Raji (cell line): ENCODE results near the gene MYADML2.

ENCODE experiments used
- POLR2A ChIP-seq: IDR thresholded peaks from 2 replicates; pipeline ENCODE4 v1.6.1; 2011; ENCODE audit warnings: low read depth, low read length, control low read depth; ENCODE audit not compliant: insufficient read depth

The MYADML2 gene

DNA sequence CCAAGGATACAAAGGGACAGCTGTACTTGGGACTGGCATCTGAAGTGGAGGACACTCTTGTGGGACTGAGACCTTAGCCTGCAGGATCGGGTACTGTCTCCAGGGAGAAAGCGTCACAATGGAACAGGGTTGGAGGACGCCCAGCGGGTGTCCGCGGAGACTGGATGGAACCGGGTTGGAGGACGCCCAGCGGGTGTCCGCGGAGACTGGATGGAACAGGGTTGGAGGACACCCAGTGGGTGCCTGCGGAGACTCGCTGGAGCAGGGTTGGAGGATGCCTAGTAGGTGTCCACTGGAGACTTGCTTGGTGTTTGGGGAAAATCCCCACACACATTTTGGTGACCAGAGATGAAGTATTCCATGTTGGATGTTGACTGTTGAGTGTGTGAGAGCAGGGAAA lies at the start of gene MYADML2:
Gene MYADML2, minus strand, starts transcription at position 45 of the 400 bp plus-strand sequence. CDS start 5,492 bp downstream, outside the sequence.
- no peak for TF ChIP-seq POLR2A

GRCh38 chr17:81996232-81996756 lies 49.3 kb upstream of the MYADML2 start:
- no peak for TF ChIP-seq POLR2A

GRCh38 chr17:81995463-81996231 lies 48.6 kb upstream of the MYADML2 start:
- no peak for TF ChIP-seq POLR2A

DNA sequence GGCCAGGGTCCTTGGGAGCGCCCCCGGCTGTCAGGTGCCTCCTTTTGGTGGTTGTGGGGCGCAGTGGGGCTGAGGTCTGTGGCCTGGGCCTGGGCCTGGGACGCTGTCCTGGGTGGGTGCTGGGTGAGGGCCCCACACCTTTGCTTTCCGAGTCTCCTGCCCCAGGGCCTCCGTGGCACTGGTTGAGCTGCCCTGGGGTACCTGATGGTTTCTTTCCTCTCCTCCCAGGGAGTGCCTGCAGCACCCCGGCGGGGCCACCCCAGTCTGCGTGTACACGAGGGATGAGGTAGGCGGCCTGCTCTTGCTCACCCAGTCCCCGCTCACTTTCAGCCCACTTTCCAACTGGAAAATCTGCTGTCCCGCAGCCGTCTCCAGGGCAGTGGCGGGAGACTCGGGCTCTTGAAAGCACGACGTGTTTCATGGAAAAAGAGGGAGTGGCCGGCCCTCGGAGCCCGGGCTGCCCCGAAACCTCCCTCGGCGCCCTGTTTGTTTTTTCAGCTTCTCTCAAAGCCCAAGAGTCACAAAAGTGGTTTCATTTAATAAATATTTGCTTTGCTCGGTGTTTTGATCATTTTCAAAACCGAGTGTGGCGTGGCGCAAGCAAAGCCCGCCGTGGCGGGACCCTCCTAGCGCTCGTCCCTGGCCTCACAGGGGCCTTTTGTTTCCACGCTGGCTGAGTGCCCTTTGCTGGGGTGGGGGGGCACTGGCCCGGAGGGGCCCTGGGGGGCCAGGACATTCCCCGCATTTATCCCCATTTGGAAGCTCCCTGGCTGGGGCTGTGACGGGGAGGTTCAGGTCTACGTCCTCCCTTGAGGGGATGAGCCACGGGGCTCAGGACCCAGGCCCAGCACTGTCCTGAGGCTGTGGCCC lies 47.8 kb upstream of the MYADML2 start:
- TF ChIP-seq POLR2A: no peak

- no peak for TF ChIP-seq POLR2A
These were observed 46.9 kb upstream of the MYADML2 start for GRCh38 chr17:81993729-81994592.

DNA sequence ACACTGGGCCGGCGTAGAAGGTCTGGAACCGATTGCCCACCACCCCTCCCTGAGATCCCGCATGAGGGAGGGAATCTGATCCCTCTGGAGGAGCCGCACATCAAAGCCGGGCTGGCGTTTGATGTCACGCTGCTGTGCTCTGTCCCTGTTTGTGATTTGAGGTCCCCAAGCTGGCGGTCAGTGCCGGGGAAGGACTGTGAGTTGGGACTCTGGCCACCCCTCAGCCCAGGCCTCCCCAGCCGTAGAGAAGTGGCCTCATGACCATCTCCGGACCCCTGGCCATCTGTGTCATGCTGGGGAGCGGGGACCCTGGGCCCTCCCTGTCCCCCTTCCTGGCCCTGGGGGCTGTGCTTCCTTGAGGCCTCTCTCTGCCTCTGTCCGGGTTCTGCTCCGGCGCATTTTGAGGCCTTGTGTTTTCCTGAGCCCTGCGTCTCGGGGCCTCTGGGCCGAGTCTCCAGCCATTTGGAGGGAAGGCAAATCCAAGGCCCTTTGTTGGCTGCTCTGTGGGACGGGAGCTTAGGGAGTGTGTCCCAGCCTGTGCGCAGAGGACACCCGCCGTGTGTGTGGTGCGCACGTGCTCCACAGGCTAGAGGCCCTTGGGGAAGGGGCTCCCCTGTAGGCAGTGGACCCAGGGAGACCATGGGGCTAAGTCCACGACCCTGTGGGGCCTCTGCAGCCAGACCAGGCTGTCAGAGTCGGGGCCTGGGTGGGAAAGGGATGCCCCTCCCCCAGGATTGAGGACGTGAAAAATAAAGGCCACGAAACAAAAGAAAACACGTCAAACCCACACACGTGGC lies 45.5 kb upstream of the MYADML2 start:
- no peak for TF ChIP-seq POLR2A

DNA sequence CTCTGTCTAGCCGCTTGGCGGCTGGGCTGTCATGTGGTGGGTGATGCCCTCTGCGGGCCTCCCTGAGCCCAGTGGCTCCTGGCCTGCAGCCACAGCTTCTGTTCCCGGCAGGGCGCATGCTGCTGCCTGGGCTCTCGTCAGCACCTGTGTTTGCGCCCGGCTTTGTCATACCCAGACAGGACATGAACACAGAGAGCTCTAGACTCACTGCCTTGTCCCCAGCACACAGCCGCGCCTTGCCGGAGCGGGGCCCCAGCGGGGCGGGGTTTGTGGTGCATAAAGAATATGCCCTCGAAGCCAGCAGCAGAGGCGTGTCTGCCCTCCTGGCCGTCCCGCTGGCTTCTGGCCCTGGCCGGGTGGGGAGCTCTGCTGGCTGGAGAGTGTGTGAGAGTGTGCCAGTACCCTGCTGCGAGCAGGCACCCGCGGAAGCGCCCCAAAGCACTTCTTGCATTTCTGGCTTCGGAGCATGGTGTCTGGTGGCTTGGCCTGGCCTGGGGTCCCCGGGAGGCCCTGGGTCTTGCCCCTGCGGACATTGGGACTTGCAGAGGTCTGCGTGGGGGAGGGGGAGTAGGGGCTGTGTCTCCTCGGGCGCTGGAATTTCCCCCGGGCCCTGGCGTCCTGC lies 44.8 kb upstream of the MYADML2 start:
- no peak for TF ChIP-seq POLR2A

DNA sequence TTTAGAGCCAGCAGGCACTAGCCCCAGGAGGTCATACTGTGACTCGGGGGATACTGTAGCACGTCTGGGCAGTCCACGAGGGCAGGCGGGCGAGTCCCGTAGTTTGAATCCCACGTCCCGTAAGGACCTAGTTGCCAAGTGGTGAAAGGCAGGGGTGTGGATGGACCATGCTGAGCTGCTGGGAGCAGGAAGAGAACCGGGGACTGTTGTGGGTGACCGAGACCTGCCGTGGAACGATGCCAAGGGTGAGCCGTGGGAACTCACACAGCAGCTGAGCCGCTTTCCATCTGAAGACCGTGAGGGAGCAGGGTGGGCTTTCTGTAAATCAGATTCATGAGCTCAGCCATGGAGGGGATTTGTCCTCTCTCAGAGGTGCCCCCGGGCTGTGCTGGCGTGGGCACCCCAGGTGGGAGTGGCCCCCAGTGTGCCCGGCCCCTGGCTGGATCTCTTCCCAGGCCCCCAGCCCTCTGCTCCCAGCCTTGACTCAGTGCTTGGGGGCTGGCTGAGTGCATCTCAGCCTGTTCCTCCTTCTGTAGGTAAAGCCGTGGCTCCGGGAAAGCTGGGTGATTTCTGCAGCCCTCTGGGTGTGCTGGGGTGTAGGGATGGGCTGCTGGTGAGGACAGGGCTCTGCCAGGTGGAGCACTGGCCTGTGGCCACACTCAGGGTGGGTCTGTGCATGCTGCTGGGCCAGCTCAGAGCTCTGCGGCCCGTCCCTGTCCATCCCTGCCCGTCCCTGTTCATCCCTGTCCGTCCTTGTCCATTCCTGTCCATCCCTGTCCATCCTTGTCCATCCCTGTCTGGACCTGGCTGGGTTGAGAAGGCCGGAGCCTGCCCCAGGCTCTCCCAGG lies 44.0 kb upstream of the MYADML2 start:
- TF ChIP-seq POLR2A: no peak

DNA sequence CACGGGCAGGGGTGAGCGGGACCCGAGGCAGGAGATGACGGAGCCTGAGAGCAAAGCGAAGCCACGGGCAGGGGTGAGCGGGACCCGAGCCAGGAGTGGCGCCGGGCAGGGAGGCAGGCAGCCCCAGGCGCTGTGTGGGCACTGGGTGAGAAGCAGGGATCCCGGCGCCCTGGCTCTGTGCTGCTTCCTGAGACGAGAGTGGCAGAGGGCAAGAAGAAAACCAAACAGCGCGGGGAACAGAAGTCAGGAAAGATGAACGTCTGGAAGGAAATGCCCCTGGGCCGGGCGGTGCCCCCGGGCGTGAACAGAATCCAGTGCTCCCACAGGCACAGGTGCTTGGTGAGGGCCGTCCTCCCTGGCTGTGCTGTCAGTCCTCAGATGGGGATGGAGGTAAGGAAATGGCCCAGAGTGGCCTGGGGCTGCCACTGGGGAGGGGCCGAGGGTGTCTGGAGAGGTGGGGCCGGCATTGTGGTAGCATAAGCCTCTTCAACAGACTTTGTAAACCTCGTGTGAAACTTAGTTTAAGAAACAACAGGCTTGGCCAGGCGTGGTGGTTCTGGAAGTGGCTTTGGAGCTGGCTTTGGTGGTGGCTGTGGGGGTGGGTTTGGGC lies 40.2 kb upstream of the MYADML2 start:
- no peak for TF ChIP-seq POLR2A

GRCh38 chr17:81986606-81987005 lies 39.6 kb upstream of the MYADML2 start:
- TF ChIP-seq POLR2A: no peak

- no peak for TF ChIP-seq POLR2A
These were observed 37.9 kb upstream of the MYADML2 start for GRCh38 chr17:81984773-81985410.

- TF ChIP-seq POLR2A: no peak
These were observed 36.8 kb upstream of the MYADML2 start for GRCh38 chr17:81983639-81984373.
